CD1c-positive myeloid dendritic cell (primary cell): ENCODE measurements around the gene CYP2A6.
A peak's percentile ranks its signal among the peaks of the same experiment; 100 is the strongest.
"Not testable (repeated sequence)": the region's sequence is repeated elsewhere in the genome, so short reads cannot be mapped to it uniquely, and the experiment has no call there.

ENCODE experiments used
- DNase-seq: peaks from one replicate; pipeline ENCODE4 v3.0.0-alpha.2; 2016; ENCODE audit errors: extremely low spot score

CYP2A6 gene

GRCh38 chr19:40819479-40820234 is 30.6 kb downstream of the CYP2A6 start:
- peak; percentile 79 for DNase-seq

DNA sequence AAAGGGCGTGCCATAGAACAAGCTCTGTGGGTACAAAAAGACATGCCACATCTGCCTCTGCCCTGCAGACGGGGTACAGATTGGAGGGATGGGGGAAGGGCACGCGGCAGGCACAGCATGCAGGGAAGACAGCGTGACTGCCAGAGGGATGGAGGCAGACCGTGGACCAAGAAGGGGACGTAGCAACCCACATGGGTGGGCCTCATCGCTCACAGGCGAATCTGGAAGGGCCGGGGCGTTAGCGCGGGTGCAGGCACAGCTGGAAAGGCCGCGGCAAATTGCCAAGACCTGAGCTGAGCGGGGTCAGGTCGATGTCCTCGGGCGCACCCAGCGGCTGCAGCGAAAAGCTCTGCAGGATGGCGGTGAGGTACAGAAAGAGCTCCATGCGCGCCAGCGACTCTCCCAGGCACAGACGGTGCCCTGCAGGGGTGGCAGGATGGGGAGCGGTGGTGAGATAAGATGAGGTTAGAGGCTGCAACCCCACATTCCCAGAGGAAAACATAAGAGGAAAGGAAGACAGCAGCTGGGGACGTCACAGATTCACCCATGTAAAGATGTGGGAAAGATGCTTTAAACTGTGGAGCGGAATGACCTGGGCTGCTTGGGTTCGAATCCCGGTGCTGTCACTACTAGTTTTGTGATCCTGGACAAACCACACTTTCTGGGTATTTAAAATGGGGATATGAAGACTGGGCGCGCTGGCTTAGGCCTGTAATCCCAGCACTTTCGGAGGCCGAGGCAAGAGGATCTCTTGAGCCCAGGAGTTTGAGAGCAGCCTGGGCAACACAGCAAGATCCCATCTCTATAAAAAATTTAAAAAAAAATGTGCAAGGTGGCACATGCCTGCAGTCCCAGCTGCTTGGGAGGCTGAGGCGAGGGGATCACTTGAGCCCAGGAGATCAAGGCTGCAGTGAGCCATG is 31.5 kb downstream of the CYP2A6 start:
- peak; percentile 53 for DNase-seq

DNA sequence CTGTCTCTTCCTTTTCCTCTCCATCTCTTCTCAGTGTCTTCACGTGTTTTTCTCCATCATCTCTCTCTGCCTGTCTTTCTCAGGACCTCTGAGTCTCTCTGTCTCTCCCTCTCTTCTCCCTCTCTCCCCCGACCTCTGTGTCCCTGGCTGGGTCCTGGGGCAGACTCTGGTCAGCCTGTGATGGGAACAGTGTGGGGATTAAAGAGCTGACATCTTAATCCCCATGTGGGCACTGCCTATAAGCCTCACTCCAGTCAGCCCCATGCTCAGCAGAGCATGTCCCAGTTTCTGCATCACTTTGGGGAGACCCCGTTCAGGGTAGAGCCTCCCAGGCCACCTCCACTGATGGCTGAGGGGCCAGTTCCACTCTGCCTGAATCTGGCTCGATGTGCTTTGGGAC is 35.0 kb downstream of the CYP2A6 start:
- DNase-seq = no peak

- no peak for DNase-seq
Observed at GRCh38 chr19:40813182-40813581, 37.1 kb downstream of the CYP2A6 start.

DNA sequence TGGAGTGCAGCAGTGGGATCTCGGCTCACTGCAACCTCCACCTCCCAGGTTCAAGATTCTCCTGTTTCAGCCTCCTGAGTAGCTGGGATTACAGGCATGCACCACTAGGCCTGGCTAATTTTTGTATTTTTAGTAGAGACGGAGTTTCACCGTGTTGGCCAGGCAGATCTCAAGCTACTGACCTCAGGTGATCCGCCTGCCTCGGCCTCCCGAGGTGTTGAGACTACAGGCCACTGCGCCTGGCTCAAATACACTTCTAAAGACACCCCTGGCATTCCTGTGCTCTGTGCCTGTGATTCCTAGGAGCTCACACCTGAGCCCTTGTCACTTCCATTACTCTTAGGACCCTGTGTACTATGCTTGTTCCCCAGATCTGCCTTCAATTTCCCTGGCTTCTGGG is 37.7 kb downstream of the CYP2A6 start:
- not testable (repeated sequence) for DNase-seq

- DNase-seq = no peak
Observed at GRCh38 chr19:40811478-40812341, 38.5 kb downstream of the CYP2A6 start.

DNA sequence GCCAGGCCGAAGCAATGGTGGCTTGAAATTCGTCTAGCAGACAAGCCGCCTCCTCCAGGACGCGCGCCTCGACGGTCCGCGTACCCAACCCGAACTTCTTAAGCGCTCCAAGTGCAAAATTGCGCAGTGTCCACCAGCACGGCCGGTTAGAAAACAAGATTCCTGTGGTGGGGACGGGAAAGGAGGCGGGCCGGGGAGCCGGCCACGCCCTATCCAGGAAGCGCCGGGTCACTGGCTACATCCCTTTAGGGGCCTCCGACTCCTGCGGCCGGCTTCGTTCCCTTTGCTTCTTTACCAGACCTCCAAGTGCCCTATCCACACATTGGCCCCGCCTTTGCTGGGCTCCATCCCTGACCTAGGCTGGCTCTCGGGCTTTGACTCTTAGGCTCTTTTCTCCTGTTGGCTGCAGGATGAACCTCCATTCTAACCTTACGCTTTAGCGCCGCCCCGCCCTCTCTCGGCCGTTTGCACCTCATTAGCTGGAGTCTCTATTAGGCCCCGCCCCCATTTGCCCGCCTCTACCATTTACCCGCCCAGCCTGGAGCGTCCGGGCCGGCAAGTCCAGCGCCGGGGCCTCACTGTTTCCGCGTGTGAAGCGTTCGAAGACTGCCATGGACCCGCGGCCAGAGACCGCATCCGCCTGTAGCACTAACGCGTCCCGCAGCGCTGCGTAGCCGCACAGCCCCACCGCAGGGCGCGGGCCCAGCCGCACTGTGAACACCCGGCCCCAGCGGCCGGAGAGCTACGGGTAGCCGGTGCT is 39.4 kb downstream of the CYP2A6 start:
- DNase-seq = peak; percentile 60

DNA sequence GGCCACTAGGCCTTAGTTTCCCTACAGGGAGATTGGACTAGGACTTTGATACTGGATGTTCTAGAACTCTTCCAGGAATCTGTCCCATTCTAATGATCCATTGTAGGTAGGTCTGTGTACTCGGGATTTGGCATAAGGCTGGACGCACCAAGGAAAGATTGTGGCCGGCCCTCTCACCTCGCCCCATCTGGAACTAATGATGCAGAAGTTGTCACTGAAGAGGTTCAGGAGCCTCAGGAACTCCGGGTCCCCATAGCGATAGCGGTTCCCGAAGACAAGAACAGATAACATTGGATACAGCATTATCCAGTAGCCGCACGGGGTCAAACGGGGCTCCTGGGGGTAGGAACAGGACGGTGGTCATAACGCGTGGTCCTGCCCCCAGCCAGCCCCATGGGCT is 40.1 kb downstream of the CYP2A6 start:
- DNase-seq = no peak

DNA sequence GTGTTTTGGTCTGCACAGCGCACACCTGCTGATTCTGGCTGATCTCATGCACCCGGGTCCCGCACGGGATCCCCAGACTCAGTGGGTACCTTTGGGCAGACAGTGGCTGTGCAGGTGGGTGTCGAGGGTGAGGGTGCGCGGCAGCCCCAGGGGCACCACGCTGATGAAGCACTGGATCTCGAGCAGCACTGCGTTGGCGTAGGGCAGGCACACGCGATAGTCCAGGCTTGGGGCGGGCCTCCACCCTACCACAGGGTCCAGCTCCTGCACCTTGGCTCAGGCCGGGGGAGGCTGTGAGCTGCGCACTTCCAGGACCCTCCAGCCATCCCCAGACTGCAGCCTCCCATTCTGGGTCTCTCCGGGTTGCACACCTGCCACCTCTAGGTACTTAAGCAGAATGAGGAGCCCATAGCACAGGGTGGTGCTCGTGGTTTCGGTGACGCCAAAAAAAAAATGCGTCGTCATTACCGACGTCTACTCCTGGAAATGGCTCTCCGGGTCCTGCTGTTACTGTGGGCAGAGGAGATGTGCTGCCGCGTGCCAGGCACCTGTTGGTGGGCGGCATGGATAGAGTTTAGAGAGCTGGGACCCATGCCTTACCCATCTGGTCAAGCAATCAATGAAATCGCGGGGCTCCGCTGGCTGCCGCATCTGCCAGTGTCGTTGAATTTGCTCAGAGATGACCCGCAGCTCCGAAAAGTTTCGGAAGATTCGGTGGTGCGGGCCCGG is 40.7 kb downstream of the CYP2A6 start:
- DNase-seq = no peak

GRCh38 chr19:40808497-40808896 is 41.8 kb downstream of the CYP2A6 start:
- DNase-seq = no peak

GRCh38 chr19:40808021-40808325 is 42.3 kb downstream of the CYP2A6 start:
- no peak for DNase-seq

GRCh38 chr19:40807147-40808020 is 42.9 kb downstream of the CYP2A6 start:
- DNase-seq = no peak

GRCh38 chr19:40806423-40807146 is 43.7 kb downstream of the CYP2A6 start:
- peak; percentile 81 for DNase-seq

GRCh38 chr19:40805258-40805868 is 44.9 kb downstream of the CYP2A6 start:
- DNase-seq = no peak

- no peak for DNase-seq
Observed at GRCh38 chr19:40804783-40805242, 45.4 kb downstream of the CYP2A6 start.

GRCh38 chr19:40803857-40804782 is 46.1 kb downstream of the CYP2A6 start:
- DNase-seq = peak; percentile 41

DNA sequence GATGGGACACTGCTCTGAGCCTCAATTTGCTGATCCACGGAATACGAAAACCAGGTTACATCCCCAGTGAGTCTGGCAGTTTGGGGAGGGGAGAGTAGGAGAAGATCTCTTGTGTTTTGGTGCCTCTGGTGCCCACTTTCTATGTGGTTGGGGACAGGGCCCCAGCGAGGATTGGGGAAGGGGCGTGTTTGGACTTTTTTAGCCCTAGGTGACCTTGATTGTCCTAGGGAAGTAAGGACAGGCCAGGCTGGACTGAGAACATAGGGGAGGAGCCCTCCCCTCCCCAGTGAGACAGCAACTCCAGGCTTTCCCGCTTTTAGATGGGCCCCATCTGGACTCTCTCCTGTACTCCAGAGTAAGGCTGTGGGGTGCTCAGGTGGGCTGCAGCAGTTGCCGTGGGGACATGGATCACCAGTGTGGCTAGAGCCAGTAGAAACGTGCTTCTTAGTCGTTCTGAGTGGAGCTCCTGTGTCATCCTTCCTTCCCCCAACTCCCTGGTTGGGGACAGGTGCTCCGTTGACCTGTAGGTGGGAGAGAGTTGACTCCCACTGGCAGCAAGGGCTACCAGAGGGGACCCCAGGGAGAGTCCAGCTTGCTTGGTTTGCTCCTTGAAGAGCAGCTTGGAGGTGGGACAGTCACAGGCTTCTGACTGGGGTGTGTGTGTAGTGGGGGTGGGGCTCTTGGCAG is 46.9 kb downstream of the CYP2A6 start:
- DNase-seq = peak; percentile 9
